Stimulated activated CD4-positive, alpha-beta T cell treated with anti-CD3 and anti-CD28 coated beads, Interleukin-4, amount 100 ng/mL, for 24 hours (primary cell): Measurements from ENCODE around the gene C11orf87.

Experiments
- DNase-seq: peaks from one replicate; pipeline ENCODE4 v3.0.0-alpha.2; 2020

C11orf87 gene

DNA sequence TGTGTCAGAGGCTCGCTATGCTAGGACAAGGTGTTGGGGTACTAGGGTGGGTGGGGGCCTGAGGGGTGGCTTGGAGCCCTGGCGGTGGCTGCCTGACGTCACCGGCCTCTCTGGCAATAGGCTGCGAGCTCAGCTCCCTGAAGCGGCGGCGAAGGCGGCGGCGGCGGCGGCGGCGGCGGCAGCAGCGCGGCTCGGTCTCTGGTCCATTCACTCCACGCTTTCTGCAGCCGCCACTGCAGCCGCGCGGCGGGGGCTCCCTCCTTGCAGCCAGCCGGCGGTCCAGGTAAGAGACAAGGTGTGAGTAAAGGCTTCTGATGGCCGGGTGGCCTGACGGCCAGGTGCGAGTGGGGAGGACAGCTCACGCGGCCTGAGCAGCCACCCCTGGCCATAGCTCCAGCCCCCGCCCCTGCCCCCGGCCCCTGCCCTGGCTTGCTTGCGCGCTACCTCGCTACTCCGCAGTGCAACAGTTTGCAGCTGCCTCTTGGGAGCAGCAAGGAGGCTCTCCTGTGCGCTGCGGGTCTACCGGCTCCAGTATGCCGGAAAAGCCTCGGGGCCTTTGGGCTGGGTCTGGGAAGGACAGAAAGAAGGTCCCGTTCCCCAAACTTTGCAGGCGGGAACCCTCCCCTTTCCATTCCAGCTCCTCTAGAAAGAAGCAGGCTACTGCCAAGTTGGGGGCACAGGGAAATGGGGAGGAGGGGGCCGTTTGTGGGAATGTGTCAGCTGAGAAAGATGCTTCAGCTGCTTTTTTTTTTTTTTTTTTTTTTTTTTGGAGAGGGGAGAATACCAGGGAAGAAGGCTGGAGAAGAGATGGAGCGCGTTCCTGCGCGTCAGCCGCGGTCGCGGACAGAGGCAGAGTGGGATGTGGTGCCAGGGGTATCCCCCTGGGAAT, at the start of gene C11orf87:
C11orf87 (plus strand) TSS at position 210 of the 889 bp plus-strand sequence. CDS start 1,444 bp downstream, outside the sequence.
- no peak for DNase-seq

DNA sequence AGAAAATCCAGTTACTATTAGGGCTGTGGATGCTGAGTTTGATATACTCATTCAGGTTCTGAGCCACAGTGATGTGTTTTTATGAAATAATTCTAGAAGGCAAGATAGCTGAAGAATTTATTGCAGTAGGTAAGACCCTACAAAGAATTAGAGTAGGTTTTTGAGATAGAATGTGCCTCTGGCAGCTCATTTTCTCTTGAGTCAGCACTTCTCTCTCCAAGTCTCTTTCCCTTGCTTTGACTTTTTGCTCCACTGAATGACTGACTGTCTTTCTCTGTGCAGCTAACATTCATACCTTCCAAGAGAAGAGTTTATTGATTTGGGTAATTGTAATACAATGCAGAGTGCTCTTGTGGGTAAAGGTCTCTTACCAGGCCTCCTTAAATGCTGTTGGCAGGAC, 48.0 kb upstream of the C11orf87 start:
- no peak for DNase-seq

DNA sequence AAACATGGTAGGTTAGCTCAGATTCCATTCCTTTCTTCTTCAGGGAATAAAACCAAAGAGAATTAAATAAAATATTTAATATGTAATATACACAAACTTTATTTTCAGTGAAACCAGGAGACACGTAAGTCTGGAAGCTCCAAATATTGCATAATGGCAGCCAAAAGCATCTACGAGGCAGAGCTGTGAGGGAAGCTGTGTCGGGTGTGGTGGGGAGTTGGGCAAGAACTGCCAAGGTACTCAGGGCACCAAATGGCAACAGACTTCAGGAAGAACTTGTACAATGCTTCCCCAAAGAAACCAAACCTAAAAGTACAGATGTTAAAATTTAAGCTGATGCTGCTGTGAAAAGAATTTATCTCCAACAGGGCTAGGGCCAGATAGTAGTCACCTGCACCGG, 47.5 kb upstream of the C11orf87 start:
- no peak for DNase-seq

DNA sequence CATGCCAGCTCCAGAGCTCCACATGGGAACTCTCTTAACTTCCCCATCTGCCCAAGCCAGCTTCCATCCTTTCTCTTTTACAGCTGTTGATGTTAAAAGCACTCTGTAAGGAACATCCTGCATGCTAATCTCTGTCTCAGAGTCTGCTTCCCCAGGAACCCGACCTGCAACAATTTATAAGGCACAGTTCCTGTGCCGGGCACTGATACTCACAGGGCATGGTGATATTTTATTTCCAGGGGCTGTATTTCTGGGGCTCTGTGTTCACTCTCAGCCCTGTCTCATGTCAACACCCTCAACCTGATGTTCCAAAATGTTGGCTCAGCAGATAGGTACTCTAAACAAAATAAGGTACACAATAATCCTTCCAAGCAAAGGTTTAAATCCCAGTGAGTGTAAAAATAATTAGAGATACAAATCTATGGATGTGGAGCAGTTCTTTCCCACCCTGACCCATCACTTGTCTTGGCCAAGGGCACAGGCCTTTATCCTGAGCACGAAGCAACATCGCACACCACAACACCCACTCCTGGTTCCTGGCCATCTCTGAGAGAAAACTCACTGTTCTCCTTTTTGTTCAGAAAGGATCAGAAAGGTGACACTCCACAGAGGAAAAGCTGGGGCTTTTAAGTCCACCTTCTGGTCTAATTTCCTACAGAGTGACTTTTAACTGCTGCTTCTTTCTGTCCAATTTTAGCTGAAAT, 44.8 kb upstream of the C11orf87 start:
- DNase-seq, result no peak

DNA sequence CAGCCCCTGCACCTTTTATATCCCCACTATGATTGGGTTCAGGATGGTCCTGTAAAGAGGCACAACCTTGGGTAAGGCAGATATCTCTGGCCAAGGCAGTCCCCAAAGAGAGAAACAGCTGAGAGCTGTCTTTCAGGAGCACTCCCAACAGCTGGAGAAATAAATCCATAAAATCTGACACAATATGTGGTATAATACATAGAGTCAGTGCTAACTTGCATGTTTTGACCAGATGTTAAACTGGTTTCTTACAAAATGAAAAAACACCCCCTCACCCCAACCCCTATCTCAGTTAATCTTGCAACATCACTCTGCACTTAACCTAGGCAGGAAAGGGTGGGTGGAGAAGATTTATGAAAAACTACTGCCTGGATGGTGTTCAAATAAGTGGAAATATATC, 44.0 kb upstream of the C11orf87 start:
- no peak for DNase-seq

DNA sequence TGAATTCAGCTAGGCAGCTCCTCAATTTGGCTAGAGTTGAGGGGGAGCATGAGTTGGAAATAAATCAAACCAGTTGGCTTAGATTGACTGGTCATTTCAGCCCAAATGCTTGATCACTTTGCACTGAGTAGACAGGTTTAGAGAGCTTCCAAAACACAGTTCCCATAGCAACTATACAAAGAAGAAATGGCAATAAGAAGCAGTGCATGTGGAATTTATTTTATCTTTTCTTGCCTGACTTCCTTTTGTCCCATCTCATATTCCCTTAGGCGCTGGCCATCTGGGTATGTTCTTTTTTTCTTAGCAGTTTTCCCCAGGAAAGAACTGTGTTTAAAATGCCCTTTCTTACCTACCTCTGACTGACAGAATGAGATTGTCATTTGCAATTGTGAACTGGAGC, 38.7 kb upstream of the C11orf87 start:
- DNase-seq, result no peak

DNA sequence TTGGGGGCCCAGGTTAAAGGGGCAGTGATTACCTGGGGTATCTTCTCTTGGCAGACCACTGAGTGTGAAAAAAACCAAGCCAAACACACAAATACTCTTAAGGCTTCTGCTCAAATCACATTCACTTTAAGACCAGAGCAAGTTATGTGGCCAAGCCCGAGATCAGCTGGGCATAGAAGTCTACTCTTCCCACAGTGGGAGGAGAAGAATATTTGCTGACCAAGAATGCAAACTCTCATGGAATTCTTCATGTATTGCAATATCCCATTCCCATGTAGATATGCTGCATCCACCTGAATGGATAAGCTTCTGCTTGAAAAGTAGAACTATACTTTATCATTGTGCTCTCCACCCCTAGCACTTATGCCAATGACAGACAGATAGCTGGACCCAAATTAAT, 37.1 kb upstream of the C11orf87 start:
- DNase-seq, result no peak

DNA sequence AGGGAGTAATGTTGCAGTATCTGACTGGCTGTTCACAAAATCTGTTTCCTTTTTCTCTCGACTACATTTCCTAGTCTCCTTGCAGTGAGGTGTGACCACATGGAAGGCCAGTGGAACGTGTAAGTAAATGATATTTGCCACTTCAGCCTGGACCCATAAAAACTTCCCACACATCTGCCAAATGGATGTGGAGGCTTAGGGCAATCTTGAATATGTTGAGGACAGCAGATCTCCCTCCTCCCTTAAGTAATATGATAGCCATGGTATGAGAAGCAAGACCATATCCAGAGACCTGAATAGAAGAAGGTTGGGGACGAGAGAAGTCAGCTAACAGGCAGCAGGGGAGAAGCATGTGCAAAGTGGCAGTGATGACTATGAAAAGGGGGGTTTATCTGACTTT, 33.0 kb upstream of the C11orf87 start:
- DNase-seq, result no peak

DNA sequence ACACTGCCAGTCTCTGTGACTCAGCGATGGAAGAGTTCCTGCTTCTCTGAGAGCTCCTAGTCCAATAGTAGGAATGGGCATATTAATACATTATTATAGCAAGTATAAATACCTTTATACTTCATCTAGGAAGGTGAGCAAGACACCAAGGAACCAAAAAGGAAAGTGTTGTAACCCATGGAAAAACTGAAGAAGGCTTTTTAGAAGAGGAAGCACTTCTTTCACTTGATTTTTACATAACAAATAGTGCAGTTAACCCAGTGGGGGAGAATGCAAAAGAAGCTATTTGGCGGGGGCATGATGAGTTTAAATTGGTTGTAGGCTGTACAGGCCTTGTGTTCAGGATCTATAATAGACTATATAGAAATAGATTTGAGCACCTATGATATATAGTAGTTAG, 31.2 kb upstream of the C11orf87 start:
- DNase-seq, result no peak

DNA sequence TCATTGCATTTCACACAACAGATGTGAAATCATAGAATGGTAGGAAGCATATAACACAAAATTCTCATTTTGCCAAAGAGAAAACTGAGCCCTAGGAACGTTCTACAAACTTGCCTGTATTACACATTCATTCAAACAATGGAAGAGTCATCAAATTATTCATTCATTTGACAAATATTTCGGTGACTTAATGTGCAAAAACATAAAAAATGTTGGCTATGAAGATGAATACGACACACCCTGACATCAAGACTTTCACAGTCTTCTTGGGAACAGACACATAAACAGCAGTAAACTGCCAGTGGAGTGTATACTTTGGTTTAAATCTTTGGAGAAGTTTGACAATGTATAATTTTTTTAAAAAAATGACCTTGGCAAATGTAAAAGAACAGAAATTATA, 20.4 kb upstream of the C11orf87 start:
- no peak for DNase-seq

DNA sequence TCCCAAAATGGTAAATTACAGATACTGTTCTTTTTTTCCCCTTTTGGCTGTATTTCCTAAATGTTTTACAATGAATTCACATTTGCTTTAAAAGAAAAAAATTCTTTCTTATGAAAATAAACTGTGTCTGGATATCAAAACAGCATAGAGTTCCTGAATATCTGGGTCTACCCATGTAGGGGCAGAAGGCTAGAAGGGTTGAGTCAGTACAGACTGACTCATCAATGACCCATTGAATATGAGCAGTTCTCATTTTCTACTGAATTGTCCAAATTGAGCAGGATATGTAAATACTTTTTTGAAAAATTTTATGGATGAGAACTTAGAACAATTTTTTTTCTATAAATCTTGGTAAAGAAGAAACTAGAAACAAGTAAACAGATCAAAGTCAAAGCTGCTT, 16.3 kb upstream of the C11orf87 start:
- no peak for DNase-seq

DNA sequence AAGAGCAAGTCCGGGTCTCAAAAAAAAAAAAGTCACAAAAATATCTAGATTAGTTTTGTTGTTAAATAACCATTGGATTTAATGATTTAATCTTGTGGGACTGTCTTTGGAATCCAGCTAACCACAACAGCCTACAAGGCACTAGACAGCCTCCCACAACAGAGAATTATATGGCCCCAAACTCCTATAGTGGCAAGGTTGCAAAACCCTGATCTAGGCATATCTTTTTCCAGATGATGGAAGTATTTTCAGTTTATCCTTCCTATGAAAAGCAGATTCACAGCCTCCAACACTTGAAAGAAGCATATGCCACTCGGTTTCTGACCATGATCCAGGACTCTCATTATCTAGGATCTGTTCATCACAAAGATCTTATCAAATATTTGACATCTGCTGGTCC, 5.4 kb upstream of the C11orf87 start:
- no peak for DNase-seq

DNA sequence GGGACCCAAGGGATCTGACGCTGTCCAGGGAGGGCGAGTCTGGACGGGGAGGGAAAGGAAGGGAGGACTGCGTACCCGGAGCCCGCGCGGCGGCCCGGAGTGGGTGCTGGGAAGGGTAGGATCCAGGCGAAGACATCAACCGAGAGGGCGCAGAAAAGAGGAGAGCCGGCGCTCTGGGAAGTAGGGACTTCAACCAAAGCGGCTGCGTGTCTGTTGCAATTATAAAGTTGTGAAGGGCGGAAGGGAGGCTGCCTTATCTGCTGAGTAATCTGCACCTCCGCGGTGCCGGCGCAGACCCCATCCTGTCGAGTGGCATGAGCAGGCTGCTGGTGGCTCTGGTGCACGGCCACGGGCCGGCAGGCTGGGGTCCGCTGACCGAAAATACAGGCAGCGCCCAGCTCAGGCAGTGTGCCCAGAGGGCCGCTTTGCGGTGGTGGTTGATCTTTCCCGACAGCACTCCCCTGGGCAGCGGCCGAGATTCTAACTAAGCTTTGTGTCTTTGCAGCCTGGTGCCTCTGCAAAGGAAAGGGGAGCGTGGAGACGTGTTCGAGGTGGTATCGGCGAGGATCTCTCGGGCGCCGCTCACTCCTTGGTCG, 978 bp downstream of the C11orf87 start:
- DNase-seq, result no peak

DNA sequence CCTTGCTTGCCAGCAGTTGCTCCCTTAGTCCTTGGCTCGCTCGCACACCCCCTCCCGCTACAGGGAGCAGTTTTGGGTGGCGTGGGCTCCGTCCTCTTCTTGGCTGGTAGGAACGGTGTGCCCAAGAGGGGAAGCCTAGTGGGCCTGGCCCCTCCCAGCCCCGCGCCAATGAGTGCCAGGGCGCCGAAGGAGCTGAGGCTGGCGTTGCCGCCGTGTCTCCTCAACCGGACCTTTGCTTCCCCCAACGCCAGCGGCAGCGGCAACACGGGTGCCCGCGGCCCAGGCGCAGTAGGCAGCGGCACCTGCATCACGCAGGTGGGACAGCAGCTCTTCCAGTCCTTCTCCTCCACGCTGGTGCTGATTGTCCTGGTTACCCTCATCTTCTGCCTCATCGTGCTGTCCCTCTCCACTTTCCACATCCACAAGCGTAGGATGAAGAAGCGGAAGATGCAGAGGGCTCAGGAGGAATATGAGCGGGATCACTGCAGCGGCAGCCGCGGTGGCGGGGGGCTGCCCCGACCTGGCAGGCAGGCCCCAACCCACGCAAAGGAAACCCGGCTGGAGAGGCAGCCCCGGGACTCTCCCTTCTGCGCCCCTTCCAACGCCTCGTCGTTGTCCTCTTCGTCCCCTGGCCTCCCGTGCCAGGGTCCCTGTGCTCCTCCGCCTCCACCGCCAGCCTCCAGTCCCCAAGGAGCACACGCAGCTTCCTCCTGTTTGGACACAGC, 1.6 kb downstream of the C11orf87 start:
- DNase-seq, result no peak

DNA sequence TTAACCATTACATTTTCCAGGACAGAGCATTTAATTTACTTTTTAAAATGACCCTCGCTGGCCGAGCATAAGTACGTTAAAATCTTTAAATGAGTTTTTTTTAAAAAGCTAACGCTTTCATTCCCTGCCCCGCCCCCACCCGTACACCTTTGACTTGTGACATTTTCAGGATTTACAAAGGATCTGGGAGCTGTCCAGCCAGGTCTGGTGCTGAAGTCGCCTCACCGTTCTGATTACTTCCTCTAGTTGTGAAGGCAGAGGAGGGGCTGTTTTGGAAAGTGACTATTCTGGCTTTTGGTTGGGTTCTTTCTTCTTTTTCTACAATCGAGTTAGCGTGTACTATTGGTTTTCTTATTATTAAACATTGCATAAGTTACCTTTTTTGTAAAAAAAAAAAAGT, 2.9 kb downstream of the C11orf87 start:
- no peak for DNase-seq

DNA sequence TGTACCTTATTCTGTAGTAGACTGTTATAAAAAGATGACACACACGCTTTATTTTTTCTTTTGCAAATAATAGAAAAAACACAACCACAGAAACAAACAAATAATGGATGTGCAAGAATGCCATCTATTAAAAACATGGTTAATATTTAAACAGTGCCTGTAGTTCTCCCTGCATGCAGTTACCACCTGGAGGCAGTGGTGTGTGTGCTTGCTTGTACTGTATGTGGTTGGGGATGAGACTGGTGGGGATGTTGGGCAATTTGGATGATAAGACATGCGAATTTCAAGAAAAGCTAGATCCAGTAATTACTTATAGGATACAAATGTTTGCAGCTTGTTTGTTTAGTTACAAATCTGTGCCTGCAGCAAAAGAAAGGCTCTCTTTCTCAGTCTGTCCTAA, 3.6 kb downstream of the C11orf87 start:
- no peak for DNase-seq

DNA sequence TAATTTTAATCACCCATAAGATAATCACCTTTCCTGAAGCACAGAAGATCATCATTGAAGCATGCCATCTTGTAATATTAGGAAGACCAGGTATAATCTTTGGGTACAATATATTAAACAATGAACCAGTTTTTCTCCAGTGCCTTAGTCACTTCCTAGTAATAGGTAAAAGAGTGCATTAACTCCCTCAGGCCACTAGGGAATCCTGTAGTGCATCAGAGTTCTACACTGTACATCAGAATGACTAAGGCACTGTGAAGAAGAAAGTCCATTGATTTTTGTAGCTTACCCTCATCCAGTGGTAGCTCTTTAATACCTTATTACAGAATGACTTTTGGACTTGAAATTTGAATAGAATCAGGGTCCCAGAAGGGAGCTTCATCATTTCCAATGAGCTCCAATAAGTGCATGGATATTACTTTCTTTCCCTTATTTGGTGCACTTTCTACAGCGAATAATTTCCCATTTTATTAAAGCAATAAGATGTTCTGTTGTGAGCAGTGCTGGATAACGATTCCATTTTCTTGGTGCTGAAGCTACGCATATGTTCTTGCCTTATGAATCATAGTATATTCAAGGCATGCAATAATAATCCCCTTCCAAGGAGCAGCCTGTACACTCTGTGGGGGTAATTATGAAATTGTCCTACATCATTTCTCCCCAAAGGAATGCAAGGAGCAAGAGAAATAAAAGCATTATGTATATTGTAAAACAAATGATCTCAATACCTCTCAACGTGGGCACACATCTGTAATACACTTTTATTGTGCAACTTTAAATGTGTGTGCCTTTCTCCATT, 4.7 kb downstream of the C11orf87 start:
- DNase-seq, result no peak

DNA sequence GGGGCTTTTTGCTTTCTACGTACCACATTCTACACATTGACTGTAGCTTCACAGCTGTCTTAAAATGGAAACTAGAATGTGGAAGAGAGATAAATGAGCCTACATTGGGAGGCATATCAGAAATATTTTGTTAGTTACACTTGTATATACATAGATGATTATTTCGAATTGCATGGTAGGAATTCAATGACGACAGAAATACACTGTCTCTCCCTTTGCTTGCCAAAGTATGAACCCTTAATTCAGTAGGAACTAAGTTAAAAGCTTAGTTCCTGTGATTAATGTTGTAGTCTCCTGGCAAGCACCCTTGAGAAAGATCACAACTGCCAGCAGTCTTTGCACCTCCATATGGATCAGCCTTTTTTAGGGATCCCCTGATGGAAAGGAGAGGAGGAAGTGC, 10.1 kb downstream of the C11orf87 start:
- no peak for DNase-seq

DNA sequence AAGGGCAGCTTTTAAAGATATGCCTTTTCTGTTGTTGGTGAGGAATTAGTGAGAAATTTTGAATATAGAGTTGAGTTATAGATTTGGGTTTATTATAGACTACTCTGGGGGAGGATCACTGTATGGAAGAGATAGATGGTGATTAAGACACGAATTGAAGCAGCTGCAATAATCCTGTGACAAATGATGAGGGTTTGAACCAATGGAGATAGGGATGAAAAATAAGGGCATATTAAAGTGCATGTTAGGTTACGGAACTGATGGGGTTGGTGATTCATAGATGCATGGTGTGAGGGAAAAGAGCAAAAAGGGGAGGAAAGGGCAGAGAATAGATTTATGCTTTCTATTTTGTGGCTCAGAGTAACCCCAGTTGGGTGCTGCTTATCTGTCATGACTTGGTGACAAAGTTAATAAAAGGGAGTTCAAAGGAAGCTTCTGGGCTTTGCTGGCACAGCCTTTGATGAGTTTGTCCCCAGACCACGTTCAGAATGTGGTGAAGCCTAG, 11.8 kb downstream of the C11orf87 start:
- DNase-seq, result no peak

DNA sequence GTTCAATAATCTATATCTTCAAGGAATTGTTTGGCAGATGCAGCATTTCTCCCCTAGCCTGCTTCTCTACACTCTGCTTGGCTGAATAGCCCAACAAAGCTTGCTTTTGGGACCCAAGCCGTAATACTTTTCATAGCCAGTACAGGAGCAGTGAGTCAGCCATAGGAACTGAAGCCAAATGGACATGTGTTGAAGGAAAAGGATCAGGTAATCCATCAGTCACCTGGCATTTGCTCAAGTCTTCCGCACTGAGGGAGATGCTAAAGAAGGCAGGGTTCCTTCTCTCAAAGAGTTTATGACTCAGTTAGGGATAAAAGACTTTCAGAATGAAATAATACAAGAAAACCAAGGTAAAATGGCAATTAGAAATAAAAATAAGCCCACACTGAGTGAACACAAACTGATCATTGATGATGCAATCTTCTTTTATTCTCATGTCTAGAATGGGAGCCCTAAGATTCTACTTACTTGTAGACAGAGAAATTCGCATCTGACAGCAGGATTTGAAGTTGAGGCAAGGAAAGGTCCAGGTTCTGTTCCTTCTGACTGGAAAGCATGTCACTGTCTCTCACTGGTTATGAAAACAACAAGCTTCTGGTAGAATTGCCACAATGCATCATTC, 13.2 kb downstream of the C11orf87 start:
- DNase-seq, result no peak

DNA sequence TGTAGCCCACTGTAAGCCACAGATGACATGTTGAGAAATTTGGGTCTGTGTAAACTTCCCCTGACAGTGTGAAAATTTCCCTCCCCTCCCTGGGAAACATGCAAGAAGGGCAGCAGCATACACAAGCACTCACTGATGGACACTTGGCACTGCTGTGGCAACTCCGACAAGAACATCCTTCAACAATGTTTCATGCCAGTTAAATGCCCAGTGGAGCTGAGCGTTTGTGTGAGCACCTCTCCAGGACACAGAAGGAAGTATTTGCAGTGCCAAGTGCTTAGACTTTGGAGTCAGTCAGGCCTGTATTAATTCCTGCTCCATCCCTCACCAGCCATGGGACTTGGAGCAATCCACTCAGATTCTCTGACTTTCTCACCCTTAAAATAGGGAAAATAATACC, 17.7 kb downstream of the C11orf87 start:
- no peak for DNase-seq

DNA sequence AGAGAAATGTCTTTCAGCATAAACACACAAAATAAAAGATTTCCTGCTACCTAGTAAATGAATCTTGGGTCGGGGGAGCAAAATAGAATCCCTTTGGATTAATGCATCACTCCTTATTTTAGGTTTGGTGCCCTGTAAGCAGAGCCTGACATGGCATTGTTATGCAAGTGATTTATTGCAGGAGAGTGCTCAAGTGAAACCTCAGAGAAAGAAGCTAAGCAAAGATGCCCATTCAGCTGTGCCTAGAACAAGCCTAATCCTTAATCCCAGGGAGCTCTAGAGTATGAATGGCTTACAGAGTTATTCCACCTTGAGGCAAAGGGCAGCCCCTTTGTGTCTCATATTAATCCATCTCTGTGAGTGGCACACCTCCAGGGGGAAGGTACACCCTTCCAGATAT, 21.1 kb downstream of the C11orf87 start:
- no peak for DNase-seq
